GM12891 (cell line): ENCODE data around the gene EEFSEC.

Experiments
- POLR2A ChIP-seq: IDR thresholded peaks from 2 replicates; pipeline ENCODE4 v1.6.1; 2011; ENCODE audit warnings: low read depth, low read length, control low read depth
- POLR2AphosphoS5 ChIP-seq: IDR thresholded peaks from 2 replicates; pipeline ENCODE4 v1.6.1; 2011; ENCODE audit warnings: low read depth, low read length, control low read depth
- SPI1 ChIP-seq: IDR thresholded peaks from 2 replicates; pipeline ENCODE4 v1.6.1; 2011; ENCODE audit warnings: low read depth, low read length, control low read depth
- TAF1 ChIP-seq: IDR thresholded peaks from 2 replicates; pipeline ENCODE4 v1.6.1; 2011; ENCODE audit warnings: low read depth, low read length, control low read depth

DNA sequence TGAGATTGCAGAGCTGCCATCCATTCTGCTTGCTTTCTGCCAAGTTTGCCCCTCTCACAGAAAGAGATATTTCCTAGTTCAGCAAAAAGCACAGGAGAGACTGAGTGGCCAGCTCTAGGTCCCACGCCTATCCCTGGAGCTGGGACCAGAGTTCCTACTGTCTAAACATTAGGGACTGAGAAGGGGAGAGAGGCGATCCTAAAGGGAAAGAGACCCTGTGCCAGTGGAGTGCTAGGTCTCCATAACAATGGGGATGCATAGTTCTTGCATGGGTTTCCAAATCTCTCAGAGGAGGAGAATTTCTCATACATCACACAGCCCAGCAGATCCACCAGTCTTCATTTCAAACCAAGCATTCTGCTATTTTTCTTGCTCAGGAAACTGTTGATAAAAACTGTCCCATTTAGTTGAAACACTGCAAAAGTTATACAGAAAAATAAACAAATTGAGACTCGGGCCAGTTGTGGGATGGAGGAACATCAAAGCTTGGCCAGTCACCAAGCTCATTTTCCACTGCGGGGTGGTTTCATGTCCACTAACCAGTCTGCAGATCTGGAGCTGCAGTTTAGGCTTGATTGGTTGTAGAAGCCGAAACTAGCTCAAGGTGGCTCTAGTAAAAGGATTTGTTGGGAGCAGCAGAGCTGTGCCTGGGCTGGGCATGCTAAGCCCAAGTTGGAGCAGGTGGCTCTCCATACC is 62.7 kb downstream of the EEFSEC start:
- no peak for TF ChIP-seq POLR2A
- TF ChIP-seq POLR2AphosphoS5 = no peak
- TF ChIP-seq SPI1 = no peak
- TF ChIP-seq TAF1 = no peak
